ENCODE data around the gene MCM9.

- TF ChIP-seq CTCF (IDR thresholded peaks at IDR 0.05) (no peak), POLR2A (IDR thresholded peaks at IDR 0.05) (no peak)
These were observed 57.2 kb downstream of the MCM9 start for GRCh38 chr6:118877806-118878205.

All from heart left ventricle (tissue), 13 donors.